Stomach (tissue), 9 donors: ENCODE results near the gene MIX23. TPM values are rescaled to one million over a fixed set of nuclear protein-coding genes. Genes with fewer than 3 reads are reported as not detected.

ENCODE experiments used
- DNase-seq, 2 donors: peaks; one replicate each; pipeline versions ENCODE4 v3.0.0 to v3.0.0-alpha.2; 2013 to 2019
- H3K27ac ChIP-seq, 5 donors: fragments of 200-600 bp in 4 of 5; sonication (generic) in 4 of 5; one replicate each; pipeline ENCODE4 v1.5.1; 2013 to 2019; ENCODE audit warnings: mild to moderate bottlenecking in 1 of 5, moderate library complexity in 1 of 5
- H3K27me3 ChIP-seq, 3 donors: fragments of 200-600 bp; sonication (generic); one replicate each; pipeline ENCODE4 v1.5.1; 2017 to 2019; ENCODE audit warnings: mixed run types in 1 of 3
- H3K36me3 ChIP-seq, 4 donors: fragments of 200-600 bp; sonication (generic); 1 replicate in 3 of 4; 2 replicates in 1 of 4; pipeline ENCODE4 v1.5.1; 2016 to 2019
- H3K4me1 ChIP-seq, 4 donors: fragments of 200-600 bp; sonication (generic); one replicate each; pipeline ENCODE4 v1.5.1; 2016 to 2019
- H3K4me3 ChIP-seq, 4 donors: fragments of 200-600 bp; sonication (generic) in 3 of 4; one replicate each; pipeline ENCODE4 v1.5.1; 2016 to 2019; ENCODE audit warnings: mild to moderate bottlenecking in 1 of 4
- H3K9me3 ChIP-seq, 4 donors: fragments of 200-600 bp; sonication (generic); one replicate each; pipeline ENCODE4 v1.5.1; 2016 to 2019
- EP300 ChIP-seq: sonication (generic); formaldehyde crosslinking; IDR thresholded peaks from one replicate; pipeline ENCODE4 v1.6.1; 2017; ENCODE audit warnings: antibody characterized with exemption
- POLR2A ChIP-seq, 4 donors: fragments of 450-650 bp; IDR thresholded peaks; one replicate each; pipeline ENCODE4 v1.6.1; 2016; ENCODE audit warnings: antibody characterized with exemption in 4 of 4, control low read depth in 2 of 4, mild to moderate bottlenecking in 1 of 4, moderate library complexity in 1 of 4
- POLR2AphosphoS5 ChIP-seq, 3 donors: sonication (generic); formaldehyde crosslinking; IDR thresholded peaks; one replicate each; pipeline ENCODE4 v1.6.1; 2016; ENCODE audit warnings: antibody characterized with exemption in 3 of 3
- WGBS, 5 donors: extraction: QIAGEN DNeasy Blood & Tissue Kit in 3 of 5; methylation state at CpG; one replicate each; pipeline versions ENCODE4 v1.1.5 to v1.1.7; 2013 to 2018; 5-methylcytosine and 5-hydroxymethylcytosine counted together
- intact Hi-C: fragments of 100-400 bp; cut with DNase I; formaldehyde crosslinking; loops from one replicate; pipeline ENCODE4 v1.15.1; 2023; ENCODE audit warnings: low total_unique reads
- polyA plus RNA-seq, 3 donors: library from polyadenylated mRNA; stranded (reverse); fragments of 200-250 nt; gene quantifications; one replicate each; pipeline ENCODE4 v1.2.3, GENCODE V29; 2013
- small RNA-seq, 4 donors: library from RNA; depleted of rRNA; stranded (forward); fragments of <200 nt; gene quantifications; one replicate each; pipeline ENCODE3, GENCODE V24; 2016
- total RNA-seq, 5 donors: library from RNA; depleted of rRNA; stranded (reverse); fragments of >200 nt; gene quantifications; one replicate each; pipeline versions ENCODE4 v1.1.0 to v1.2.3, GENCODE V29; 2014 to 2016
- TF ChIP-seq, protein P1 (sequence below), 7 experiments: fragments of 450-650 bp in 4 of 7; fragments of 200-600 bp in 3 of 7; sonication (generic) in 3 of 7; IDR thresholded peaks; one replicate each; pipeline ENCODE4 v1.5.1; 2016 to 2019; ENCODE audit warnings: antibody characterized with exemption in 7 of 7, control low read depth in 2 of 7, mild to moderate bottlenecking in 1 of 7
- donor health status: healthy with polysubstance abuse.
- donor health status: Bipolar disorder and iron deficiency.
- donor health status: healthy.

Gene MIX23
- total and polyA plus RNA-seq, 8 donors, result 3.5 to 44.3 (median 31.5) TPM

DNA sequence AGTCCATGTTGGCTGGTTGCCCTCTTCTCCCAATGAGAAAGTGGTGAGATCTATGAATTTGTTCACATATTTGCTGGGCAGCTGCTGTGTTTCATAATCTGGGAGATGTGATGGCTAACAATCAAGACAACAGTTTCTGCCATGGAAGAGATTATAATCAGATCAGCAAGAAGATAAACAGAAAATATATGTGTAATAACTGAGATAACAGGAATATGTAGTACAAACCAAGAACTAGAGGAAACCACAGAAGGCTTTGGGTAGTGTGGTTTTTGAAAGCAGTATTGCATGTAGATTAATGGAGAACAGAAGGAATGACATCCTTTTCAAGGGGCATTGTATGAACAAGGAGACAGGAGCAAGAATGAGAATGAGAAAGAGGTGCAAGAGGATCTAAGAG lies 70.2 kb downstream of the MIX23 start:
- peaks cover 0 to 5% (median 0%) of the 10 kb centered on the region in 3 donors for H3K27me3 ChIP-seq
- TF ChIP-seq, protein P1, sequence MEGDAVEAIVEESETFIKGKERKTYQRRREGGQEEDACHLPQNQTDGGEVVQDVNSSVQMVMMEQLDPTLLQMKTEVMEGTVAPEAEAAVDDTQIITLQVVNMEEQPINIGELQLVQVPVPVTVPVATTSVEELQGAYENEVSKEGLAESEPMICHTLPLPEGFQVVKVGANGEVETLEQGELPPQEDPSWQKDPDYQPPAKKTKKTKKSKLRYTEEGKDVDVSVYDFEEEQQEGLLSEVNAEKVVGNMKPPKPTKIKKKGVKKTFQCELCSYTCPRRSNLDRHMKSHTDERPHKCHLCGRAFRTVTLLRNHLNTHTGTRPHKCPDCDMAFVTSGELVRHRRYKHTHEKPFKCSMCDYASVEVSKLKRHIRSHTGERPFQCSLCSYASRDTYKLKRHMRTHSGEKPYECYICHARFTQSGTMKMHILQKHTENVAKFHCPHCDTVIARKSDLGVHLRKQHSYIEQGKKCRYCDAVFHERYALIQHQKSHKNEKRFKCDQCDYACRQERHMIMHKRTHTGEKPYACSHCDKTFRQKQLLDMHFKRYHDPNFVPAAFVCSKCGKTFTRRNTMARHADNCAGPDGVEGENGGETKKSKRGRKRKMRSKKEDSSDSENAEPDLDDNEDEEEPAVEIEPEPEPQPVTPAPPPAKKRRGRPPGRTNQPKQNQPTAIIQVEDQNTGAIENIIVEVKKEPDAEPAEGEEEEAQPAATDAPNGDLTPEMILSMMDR (IDR thresholded peaks at IDR 0.05), result no peak
- TF ChIP-seq EP300 (no peak), POLR2A (IDR thresholded peaks at IDR 0.05) (no peak), POLR2AphosphoS5 (IDR thresholded peaks at IDR 0.05) (no peak)
- DNase-seq, result no peak
- H3K4me3 ChIP-seq, result no peak overlapping the region
- H3K9me3 ChIP-seq, result no peaks in the 10 kb centered on the region
- H3K4me1 ChIP-seq, result no peaks in the 10 kb centered on the region
- no peak overlapping the region for H3K27ac ChIP-seq
- intact Hi-C loops, result no loop called here
- no peaks in the 10 kb centered on the region for H3K36me3 ChIP-seq

- H3K27ac ChIP-seq, result no peak overlapping the region
- H3K4me3 ChIP-seq, result no peak overlapping the region
- WGBS, 5 donors, result 3 to 30% (median 17%) methylated on average over 1 of the region's 1 CpG
- H3K9me3 ChIP-seq, result no peaks in the 10 kb centered on the region
- H3K36me3 ChIP-seq, result no peaks in the 10 kb centered on the region
- peak in 1 of 2 donors; percentile 67 for DNase-seq
- peaks cover 0 to 13% (median 3%) of the 10 kb centered on the region in 4 donors for H3K4me1 ChIP-seq
- TF ChIP-seq POLR2A (IDR thresholded peaks at IDR 0.05) (no peak), EP300 (no peak), POLR2AphosphoS5 (IDR thresholded peaks at IDR 0.05) (no peak)
- TF ChIP-seq, protein P1 (IDR thresholded peaks at IDR 0.05), result no peak
- intact Hi-C loops, result no loop called here
- no peaks in the 10 kb centered on the region for H3K27me3 ChIP-seq
Measured at GRCh38 chr3:122310361-122310760, 72.7 kb downstream of the MIX23 start.

Small RNAs within 50 kb of the gene (small RNA-seq; reads per million reads assigned to genes)
- gene AC083798.1, result 0 reads per million in 4 donors

Other genes starting within 250 kb of the MIX23 start
- 1 to 10 TPM in 1 of 5 donors, under 1 TPM in 1, not detected in 3; 0.37 to 3.0 TPM for gene CASR, start 199.6 kb downstream of the MIX23 start, total RNA-seq
- under 1 TPM in 2 of 3 donors, not detected in 1; 0.03 to 0.50 TPM for gene CASR, start 199.6 kb downstream of the MIX23 start, polyA plus RNA-seq
- gene CSTA, start 58.0 kb downstream of the MIX23 start, total RNA-seq, result 1 to 10 TPM in 1 of 5 donors, not detected in 4; 4.6 TPM
- gene CSTA, start 58.0 kb downstream of the MIX23 start, polyA plus RNA-seq, result 1,000 to 10,000 TPM in 1 of 3 donors, 10 to 100 TPM in 1, 1 to 10 TPM in 1; 8.8 to 1,479 (median 86.0) TPM
- gene FAM162A, start 951 bp upstream of the MIX23 start, total RNA-seq, result 100 to 1,000 TPM in 1 of 5 donors, 10 to 100 TPM in 4; 21.0 to 137 (median 25.8) TPM
- 100 to 1,000 TPM in 1 of 3 donors, 10 to 100 TPM in 2; 69.0 to 102 (median 69.5) TPM for gene FAM162A, start 951 bp upstream of the MIX23 start, polyA plus RNA-seq
- gene WDR5B, start 32.8 kb upstream of the MIX23 start, total RNA-seq, result 1 to 10 TPM in 2 of 5 donors, under 1 TPM in 2, not detected in 1; under 0.01 to 4.6 (median 1.0) TPM
- gene WDR5B, start 32.8 kb upstream of the MIX23 start, polyA plus RNA-seq, result 1 to 10 TPM; 1.7 to 4.0 (median 1.9) TPM
- gene KPNA1, start 131.7 kb upstream of the MIX23 start, total RNA-seq, result 10 to 100 TPM; 28.4 to 88.4 (median 52.5) TPM
- gene KPNA1, start 131.7 kb upstream of the MIX23 start, polyA plus RNA-seq, result 10 to 100 TPM in 1 of 3 donors, 1 to 10 TPM in 2; 6.7 to 10.1 (median 8.3) TPM
- gene PARP9, start 181.1 kb upstream of the MIX23 start, total RNA-seq, result 10 to 100 TPM in 4 of 5 donors, 1 to 10 TPM in 1; 1.4 to 42.6 (median 23.9) TPM
- gene PARP9, start 181.1 kb upstream of the MIX23 start, polyA plus RNA-seq, result 10 to 100 TPM; 19.5 to 26.5 (median 21.4) TPM
- gene DTX3L, start 181.1 kb upstream of the MIX23 start, total RNA-seq, result 10 to 100 TPM in 4 of 5 donors, 1 to 10 TPM in 1; 5.8 to 29.0 (median 26.1) TPM
- 10 to 100 TPM in 2 of 3 donors, 1 to 10 TPM in 1; 9.2 to 11.2 (median 10.5) TPM for gene DTX3L, start 181.1 kb upstream of the MIX23 start, polyA plus RNA-seq
- gene PARP15, start 194.4 kb upstream of the MIX23 start, total RNA-seq, result 1 to 10 TPM in 4 of 5 donors, not detected in 1; 1.2 to 4.5 (median 1.9) TPM
- gene PARP15, start 194.4 kb upstream of the MIX23 start, polyA plus RNA-seq, result 1 to 10 TPM in 2 of 3 donors, under 1 TPM in 1; 0.25 to 1.3 (median 1.2) TPM